IMR-90 (cell line): Measurements from ENCODE around the gene ARX. TPM values are rescaled to one million over a fixed set of nuclear protein-coding genes. Genes with fewer than 3 reads are reported as not detected.
A peak's percentile ranks its signal among the peaks of the same experiment; 100 is the strongest.

Experiments used
- ATAC-seq: fragments of 200-7000 bp; cut with Tn5 transposase; 2 replicates; pipeline ENCODE4 v1.9.1; 2020; ENCODE audit warnings: low read depth, mild to moderate bottlenecking, moderate library complexity
- BruUV-seq: library from RNA; stranded (reverse); fragments of 400-500 nt; replicated peaks from 2 replicates; lab custom pipeline; 2021; lab: Mats Ljungman, UMichigan
- CTCF ChIA-PET: fragments of 300-600 bp; formaldehyde crosslinking; extraction: SDS; loops from one replicate; lab custom pipeline; 2021; ENCODE audit warnings: antibody characterized with exemption; lab: Yijun Ruan, JAX
- POLR2A ChIA-PET: fragments of 300-600 bp; sonication (Branson Sonifier 250); formaldehyde crosslinking; loops from one replicate; lab custom pipeline; 2022; ENCODE audit warnings: antibody characterized with exemption; ENCODE audit not compliant: unreplicated experiment; lab: Charles Lee
- DNase-seq: peaks from one replicate; pipeline ENCODE4 v3.0.0; 2013
- H2AFZ ChIP-seq: replicated peaks from 2 replicates; pipeline ENCODE3; 2013; ENCODE audit warnings: low read length, mild to moderate bottlenecking; ENCODE audit not compliant: poor library complexity
- H2AK5ac ChIP-seq: 2 replicates; pipeline ENCODE4 v1.6.1; 2013; ENCODE audit warnings: low read depth, low read length, inconsistent platforms
- H2AK9ac ChIP-seq: replicated peaks from 2 replicates; pipeline ENCODE3; 2013; ENCODE audit warnings: mild to moderate bottlenecking, low read depth, low read length, moderate library complexity; ENCODE audit not compliant: poor library complexity
- H2BK120ac ChIP-seq: 2 replicates; pipeline ENCODE4 v1.6.1; 2013; ENCODE audit warnings: low read depth, low read length, inconsistent platforms
- H2BK15ac ChIP-seq: 3 replicates; pipeline ENCODE4 v1.6.1; 2013; ENCODE audit warnings: low read depth, low read length, inconsistent platforms
- H2BK20ac ChIP-seq: 2 replicates; pipeline ENCODE4 v1.6.1; 2013; ENCODE audit warnings: low read depth, mild to moderate bottlenecking, inconsistent platforms, low read length, moderate library complexity
- H2BK5ac ChIP-seq: 2 replicates; pipeline ENCODE4 v1.6.1; 2013; ENCODE audit warnings: mild to moderate bottlenecking, low read depth, low read length, inconsistent platforms; ENCODE audit not compliant: poor library complexity, severe bottlenecking
- H3K14ac ChIP-seq: replicated peaks from 2 replicates; pipeline ENCODE4 v1.6.1; 2013; ENCODE audit warnings: low read depth, low read length, inconsistent platforms
- H3K18ac ChIP-seq: 2 replicates; pipeline ENCODE4 v1.6.1; 2013; ENCODE audit warnings: low read depth, low read length, control low read depth
- H3K23ac ChIP-seq: 2 replicates; pipeline ENCODE4 v1.6.1; 2013; ENCODE audit warnings: low read depth, low read length, inconsistent platforms
- H3K27ac ChIP-seq: 2 replicates; pipeline ENCODE4 v1.5.1; 2013; ENCODE audit warnings: mild to moderate bottlenecking, control low read depth, low read length; ENCODE audit not compliant: insufficient read depth
- H3K27me3 ChIP-seq: 2 replicates; pipeline ENCODE4 v1.6.1; 2013; ENCODE audit warnings: low read length; ENCODE audit not compliant: control insufficient read depth, insufficient read depth
- H3K36me3 ChIP-seq: 2 replicates; pipeline ENCODE4 v1.6.1; 2013; ENCODE audit warnings: low read length, mixed read lengths; ENCODE audit not compliant: control insufficient read depth, insufficient read depth
- H3K4ac ChIP-seq: 2 replicates; pipeline ENCODE4 v1.6.1; 2013; ENCODE audit warnings: low read depth, low read length, inconsistent platforms
- H3K4me1 ChIP-seq: 2 replicates; pipeline ENCODE4 v1.6.1; 2013; ENCODE audit warnings: low read length, mixed read lengths; ENCODE audit not compliant: control insufficient read depth, insufficient read depth
- H3K4me2 ChIP-seq: 2 replicates; pipeline ENCODE4 v1.6.1; 2013; ENCODE audit warnings: low read depth, mild to moderate bottlenecking, control low read depth, low read length, moderate library complexity
- H3K4me3 ChIP-seq: 2 replicates; pipeline ENCODE4 v1.5.1; 2013; ENCODE audit warnings: low read depth, mild to moderate bottlenecking, control low read depth, low read length, moderate library complexity; ENCODE audit not compliant: insufficient read depth
- H3K56ac ChIP-seq: 2 replicates; pipeline ENCODE4 v1.6.1; 2013; ENCODE audit warnings: low read length, inconsistent platforms; ENCODE audit not compliant: insufficient read depth; ENCODE audit errors: extremely low read depth
- H3K79me1 ChIP-seq, 2 experiments: 2 replicates each; pipeline ENCODE4 v1.6.1; 2013; ENCODE audit warnings: low read length in 2 of 2, inconsistent platforms in 1 of 2, low read depth in 1 of 2
- H3K9ac ChIP-seq: 2 replicates; pipeline ENCODE4 v1.6.1; 2013; ENCODE audit warnings: low read depth, low read length, control low read depth
- H3K9me1 ChIP-seq: 2 replicates; pipeline ENCODE4 v1.6.1; 2013; ENCODE audit warnings: low read length, inconsistent platforms; ENCODE audit not compliant: insufficient read depth
- H3K9me3 ChIP-seq: 2 replicates; pipeline ENCODE4 v1.6.1; 2013; ENCODE audit warnings: low read length; ENCODE audit not compliant: control insufficient read depth, insufficient read depth
- H4K20me1 ChIP-seq: 2 replicates; pipeline ENCODE4 v1.6.1; 2013; ENCODE audit warnings: low read length, inconsistent platforms; ENCODE audit not compliant: insufficient read depth
- H4K5ac ChIP-seq: 2 replicates; pipeline ENCODE4 v1.6.1; 2013; ENCODE audit warnings: mild to moderate bottlenecking, low read depth, low read length, control low read depth
- H4K8ac ChIP-seq, 2 experiments: 2 replicates each; pipeline ENCODE4 v1.6.1; 2013; ENCODE audit warnings: low read depth in 2 of 2, low read length in 2 of 2, control low read depth in 1 of 2, inconsistent platforms in 1 of 2
- H4K91ac ChIP-seq: 2 replicates; pipeline ENCODE4 v1.6.1; 2013; ENCODE audit warnings: low read depth, low read length, inconsistent platforms; ENCODE audit not compliant: insufficient read depth
- CEBPB ChIP-seq: IDR thresholded peaks from 2 replicates; pipeline ENCODE4 v1.6.1; 2012; ENCODE audit warnings: low read depth, low read length, improper control_type of control experiment
- CHD1 ChIP-seq: IDR thresholded peaks from 2 replicates; pipeline ENCODE4 v1.6.1; 2012; ENCODE audit warnings: low read depth, low read length, improper control_type of control experiment
- ELK1 ChIP-seq: fragments of 150-350 bp; IDR thresholded peaks from 2 replicates; pipeline ENCODE4 v1.6.1; 2016; ENCODE audit warnings: low read depth, mild to moderate bottlenecking, low read length, moderate library complexity, borderline replicate concordance
- FOS ChIP-seq: fragments of 150-350 bp; IDR thresholded peaks from 2 replicates; pipeline ENCODE4 v1.6.1; 2016; ENCODE audit warnings: low read depth, low read length
- MAFK ChIP-seq: IDR thresholded peaks from 2 replicates; pipeline ENCODE4 v1.6.1; 2012; ENCODE audit warnings: low read depth, low read length, improper control_type of control experiment
- MAZ ChIP-seq: IDR thresholded peaks from 2 replicates; pipeline ENCODE4 v1.6.1; 2012; ENCODE audit warnings: low read depth, mild to moderate bottlenecking, low read length, improper control_type of control experiment, moderate library complexity, borderline replicate concordance
- NFE2L2 ChIP-seq: fragments of 150-350 bp; IDR thresholded peaks from 2 replicates; pipeline ENCODE4 v1.6.1; 2016; ENCODE audit warnings: low read depth, mild to moderate bottlenecking, low read length
- POLR2A ChIP-seq: IDR thresholded peaks from 2 replicates; pipeline ENCODE4 v1.6.1; 2012; ENCODE audit warnings: mild to moderate bottlenecking, low read depth, low read length
- RCOR1 ChIP-seq: IDR thresholded peaks from 2 replicates; pipeline ENCODE4 v1.6.1; 2012; ENCODE audit warnings: mild to moderate bottlenecking, low read length, improper control_type of control experiment; ENCODE audit not compliant: insufficient replicate concordance
- RFX5 ChIP-seq: IDR thresholded peaks from 2 replicates; pipeline ENCODE4 v1.8.0; 2012; ENCODE audit warnings: low read depth, mild to moderate bottlenecking, low read length, moderate library complexity
- SMC3 ChIP-seq: fragments of 150-350 bp; IDR thresholded peaks from 2 replicates; pipeline ENCODE4 v1.6.1; 2016; ENCODE audit warnings: low read depth, mild to moderate bottlenecking, antibody characterized with exemption, low read length, moderate library complexity
- USF2 ChIP-seq: fragments of 150-350 bp; IDR thresholded peaks from 2 replicates; pipeline ENCODE4 v1.6.1; 2017; ENCODE audit warnings: mild to moderate bottlenecking, antibody characterized with exemption, low read length, low read depth
- WGBS, 2 experiments: methylation state at CpG; one replicate each; pipeline versions ENCODE4 v1.1.5 to v1.1.7; 2013; ENCODE audit warnings: missing lambda C conversion rate in 2 of 2; ENCODE audit not compliant: insufficient read length in 1 of 2; ENCODE audit errors: extremely low coverage in 2 of 2; 5-methylcytosine and 5-hydroxymethylcytosine counted together
- dilution Hi-C: fragments of 300-500 bp; cut with HindIII; formaldehyde crosslinking; loops from one replicate; pipeline ENCODE4 v1.14.3; 2018; ENCODE audit warnings: low sequenced_read_pairs; ENCODE audit not compliant: unreplicated experiment
- in situ Hi-C: fragments of 300-500 bp; cut with MboI; formaldehyde crosslinking; loops from 3 replicates; pipeline ENCODE4 v1.14.3; 2019; ENCODE audit warnings: low sequenced_read_pairs, inconsistent platforms, mixed read lengths
- intact Hi-C: fragments of 100-400 bp; cut with micrococcal nuclease; formaldehyde crosslinking; loops from 2 replicates; pipeline ENCODE4 v1.10.0; 2022
- polyA plus RNA-seq, 3 experiments: library from polyadenylated mRNA; depleted of rRNA; stranded (reverse); fragments of >200 nt; gene quantifications; 2 replicates each; pipeline ENCODE4 v1.2.3, GENCODE V29; 2012; ENCODE audit warnings: low replicate concordance in 1 of 3
- total RNA-seq: library from RNA; depleted of rRNA; stranded (reverse); fragments of >200 nt; gene quantifications from 2 replicates; pipeline ENCODE4 v1.2.3, GENCODE V29; 2012

The ARX gene
- total and polyA plus RNA-seq, 2 of the 4 experiments (the other 2 are of a cell fraction) = not detected

- H3K14ac ChIP-seq = no peak overlapping the region
- DNase-seq (no peak), ATAC-seq (no peak)
- no peak overlapping the region for H2BK15ac ChIP-seq
- H3K4me2 ChIP-seq = peak overlapping the region; percentile 49; the same call in 1 of the 2 replicates
- WGBS, 2 experiments = 20% methylated on average over 2 of the region's 33 CpGs; no CpG with 5 or more reads in 1 of the 2 experiments
- BruUV-seq = no TSS peak
- H2BK5ac ChIP-seq = no peak overlapping the region
- no peak overlapping the region for H2AK5ac ChIP-seq
- TF ChIP-seq NFE2L2 (no peak), USF2 (no peak), MAZ (no peak), POLR2A (no peak), FOS (no peak), CEBPB (no peak), SMC3 (no peak), CHD1 (no peak), ELK1 (no peak), RCOR1 (no peak), RFX5 (no peak), MAFK (no peak)
- H3K9me3 ChIP-seq = peaks cover 5% of the 10 kb centered on the region
- no peak overlapping the region for H4K91ac ChIP-seq
- no peaks in the 10 kb centered on the region for H4K20me1 ChIP-seq
- in situ Hi-C loops = no loop called here
- H3K79me1 ChIP-seq = no peaks in the 10 kb centered on the region
- H4K5ac ChIP-seq = no peak overlapping the region
- no peak overlapping the region for H2AFZ ChIP-seq
- H3K4ac ChIP-seq = no peak overlapping the region
- H3K27me3 ChIP-seq = peaks cover 55% of the 10 kb centered on the region
- H3K23ac ChIP-seq = no peak overlapping the region
- H3K18ac ChIP-seq = no peak overlapping the region
- no peak overlapping the region for H3K56ac ChIP-seq
- POLR2A ChIA-PET = no interaction called here
- no peaks in the 10 kb centered on the region for H3K9me1 ChIP-seq
- dilution Hi-C loops = no loop called here
- no peaks in the 10 kb centered on the region for H3K36me3 ChIP-seq
- intact Hi-C loops = loop anchor here (5.0 kb wide), 1 partner anchor 165 kb away; no protein-coding TSS in a partner anchor
- H3K9ac ChIP-seq = no peak overlapping the region
- no peak overlapping the region for H2BK120ac ChIP-seq
- H2AK9ac ChIP-seq = no peak overlapping the region
- CTCF ChIA-PET = no interaction called here
- no peak overlapping the region for H4K8ac ChIP-seq
- H3K27ac ChIP-seq = no peak overlapping the region
- no peaks in the 10 kb centered on the region; the same call in 1 of the 2 replicates for H3K4me1 ChIP-seq
- no peak overlapping the region for H2BK20ac ChIP-seq
- H3K4me3 ChIP-seq = peak overlapping the region; percentile 6; the same call in 1 of the 2 replicates
Observed at GRCh38 chrX:25002661-25003020, 13.1 kb downstream of the ARX start.
